Loucy (cell line): ENCODE measurements around the gene IQCE.
"Not testable (repeated sequence)": the region's sequence is repeated elsewhere in the genome, so short reads cannot be mapped to it uniquely, and the experiment has no call there.

Source experiments
- EZH2phosphoT487 ChIP-seq: fragments of 200-600 bp; IDR thresholded peaks from 2 replicates; pipeline ENCODE4 v1.6.1; 2018; ENCODE audit warnings: antibody characterized with exemption, mild to moderate bottlenecking, moderate library complexity, borderline replicate concordance
- TF ChIP-seq, protein P1 (sequence below): fragments of 200-600 bp; sonication (generic); conservative IDR thresholded peaks from 2 replicates; pipeline ENCODE4 v1.5.1; 2014; ENCODE audit warnings: mild to moderate bottlenecking, antibody characterized with exemption, low read length

- TF ChIP-seq, protein P1, sequence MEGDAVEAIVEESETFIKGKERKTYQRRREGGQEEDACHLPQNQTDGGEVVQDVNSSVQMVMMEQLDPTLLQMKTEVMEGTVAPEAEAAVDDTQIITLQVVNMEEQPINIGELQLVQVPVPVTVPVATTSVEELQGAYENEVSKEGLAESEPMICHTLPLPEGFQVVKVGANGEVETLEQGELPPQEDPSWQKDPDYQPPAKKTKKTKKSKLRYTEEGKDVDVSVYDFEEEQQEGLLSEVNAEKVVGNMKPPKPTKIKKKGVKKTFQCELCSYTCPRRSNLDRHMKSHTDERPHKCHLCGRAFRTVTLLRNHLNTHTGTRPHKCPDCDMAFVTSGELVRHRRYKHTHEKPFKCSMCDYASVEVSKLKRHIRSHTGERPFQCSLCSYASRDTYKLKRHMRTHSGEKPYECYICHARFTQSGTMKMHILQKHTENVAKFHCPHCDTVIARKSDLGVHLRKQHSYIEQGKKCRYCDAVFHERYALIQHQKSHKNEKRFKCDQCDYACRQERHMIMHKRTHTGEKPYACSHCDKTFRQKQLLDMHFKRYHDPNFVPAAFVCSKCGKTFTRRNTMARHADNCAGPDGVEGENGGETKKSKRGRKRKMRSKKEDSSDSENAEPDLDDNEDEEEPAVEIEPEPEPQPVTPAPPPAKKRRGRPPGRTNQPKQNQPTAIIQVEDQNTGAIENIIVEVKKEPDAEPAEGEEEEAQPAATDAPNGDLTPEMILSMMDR: not testable (repeated sequence)
- not testable (repeated sequence) for TF ChIP-seq EZH2phosphoT487
These were observed 27.0 kb upstream of the IQCE start for GRCh38 chr7:2531796-2532110.
